ENCODE measurements around the gene TNFSF10.
"Not testable (repeated sequence)": the region's sequence is repeated elsewhere in the genome, so short reads cannot be mapped to it uniquely, and the experiment has no call there.

TNFSF10 gene

DNA sequence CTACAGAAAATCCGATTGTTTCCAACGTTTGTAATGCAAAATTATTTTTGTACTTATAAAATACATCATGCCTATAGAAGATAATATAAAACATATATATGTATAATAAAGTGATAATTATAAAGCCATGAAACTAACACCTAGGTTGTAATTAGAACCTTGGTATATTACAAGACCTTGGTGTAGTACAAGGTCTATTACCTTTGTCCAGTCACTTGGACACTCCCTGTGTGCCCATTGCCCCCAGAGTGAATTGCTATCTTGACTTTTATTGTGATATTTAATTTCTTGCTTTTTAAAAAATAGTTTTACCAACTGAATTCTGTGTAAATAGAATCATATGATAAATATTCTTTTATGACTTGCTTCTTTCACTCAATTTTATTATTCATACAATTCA lies 20.7 kb upstream of the TNFSF10 start:
- DNase-seq (ENCODE audit: low read depth): no peak

DNA sequence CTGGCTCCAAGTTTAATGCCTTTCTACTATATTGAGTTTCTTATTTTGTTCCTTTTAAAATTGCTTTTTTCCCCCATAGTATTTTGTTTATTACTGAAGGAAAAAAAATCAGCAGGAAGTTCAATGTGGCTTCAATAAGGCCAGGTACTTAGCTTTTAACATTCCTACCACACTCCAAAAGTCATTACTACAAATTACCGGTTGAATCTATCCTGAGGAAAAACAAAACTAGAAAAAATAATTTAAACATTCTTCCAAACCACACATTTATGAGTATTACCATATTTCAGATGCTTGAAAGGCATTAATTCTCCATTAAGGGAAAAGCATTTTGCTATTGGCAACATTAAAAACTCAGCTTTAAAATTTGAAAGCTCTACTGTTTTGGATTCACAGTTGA lies 20.2 kb upstream of the TNFSF10 start:
- DNase-seq (ENCODE audit: low read depth): no peak

DNA sequence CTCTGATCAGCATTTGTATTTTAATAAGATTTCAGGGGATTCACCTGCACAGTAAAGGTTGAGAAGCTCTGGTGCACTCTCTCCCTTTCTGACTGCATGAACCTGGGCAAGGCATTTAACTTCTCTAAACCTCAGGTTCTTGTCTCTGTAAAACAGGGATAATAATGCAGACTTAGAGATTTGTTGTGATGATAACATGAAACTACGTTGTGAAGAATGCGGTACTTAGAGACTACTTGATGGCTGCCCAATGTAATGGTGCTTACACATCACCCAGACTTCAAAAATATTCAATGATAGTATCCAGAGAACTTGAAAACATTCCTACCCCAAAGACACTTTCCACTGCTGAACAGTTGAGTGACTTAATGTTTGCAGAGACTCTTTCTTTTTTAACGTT lies 19.8 kb upstream of the TNFSF10 start:
- no peak for DNase-seq (ENCODE audit: low read depth)

DNA sequence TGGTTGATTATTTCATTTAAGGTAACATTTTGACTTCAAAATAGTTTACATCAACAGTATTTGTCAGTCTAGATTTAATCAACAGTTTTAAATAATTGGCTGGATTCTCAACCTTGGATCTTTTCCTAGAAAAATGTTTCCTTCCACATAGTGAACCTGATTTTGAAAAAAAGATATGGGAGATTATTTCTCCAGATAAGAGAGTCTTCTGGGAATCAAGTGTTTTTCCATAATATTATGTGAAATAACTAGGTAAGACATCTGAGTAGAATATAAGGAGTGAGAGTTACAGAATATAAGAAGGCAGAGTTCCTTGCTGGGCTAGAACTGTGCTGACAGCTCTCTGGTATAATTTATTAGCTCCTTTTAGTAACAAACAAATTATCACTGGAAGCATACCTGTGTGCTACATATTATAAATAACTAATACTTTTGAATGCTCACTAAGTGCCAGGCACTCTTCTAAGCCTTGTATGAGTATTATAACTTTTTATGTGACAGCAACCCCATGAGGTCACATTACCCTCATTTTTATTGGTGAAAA lies 18.8 kb upstream of the TNFSF10 start:
- DNase-seq (ENCODE audit: low read depth): no peak

DNA sequence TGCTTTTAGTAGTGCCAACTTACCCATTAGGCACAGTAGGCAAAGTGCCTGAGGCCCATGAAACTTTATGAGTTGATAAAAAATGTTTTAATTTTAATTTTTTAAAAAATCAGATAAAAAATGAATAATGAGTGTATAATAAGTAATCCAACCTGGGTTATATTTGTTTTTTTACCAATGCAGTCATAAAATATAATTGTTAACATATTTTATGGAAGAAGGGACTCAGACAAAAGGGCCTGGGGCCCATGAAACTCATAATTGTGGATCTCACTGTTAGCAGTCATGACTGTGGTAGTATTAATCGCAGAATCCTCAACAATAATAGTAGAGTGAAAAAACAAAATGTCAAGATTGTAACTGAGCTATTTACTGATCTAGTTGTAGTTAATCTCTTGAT lies 16.8 kb upstream of the TNFSF10 start:
- DNase-seq (ENCODE audit: low read depth): no peak

DNA sequence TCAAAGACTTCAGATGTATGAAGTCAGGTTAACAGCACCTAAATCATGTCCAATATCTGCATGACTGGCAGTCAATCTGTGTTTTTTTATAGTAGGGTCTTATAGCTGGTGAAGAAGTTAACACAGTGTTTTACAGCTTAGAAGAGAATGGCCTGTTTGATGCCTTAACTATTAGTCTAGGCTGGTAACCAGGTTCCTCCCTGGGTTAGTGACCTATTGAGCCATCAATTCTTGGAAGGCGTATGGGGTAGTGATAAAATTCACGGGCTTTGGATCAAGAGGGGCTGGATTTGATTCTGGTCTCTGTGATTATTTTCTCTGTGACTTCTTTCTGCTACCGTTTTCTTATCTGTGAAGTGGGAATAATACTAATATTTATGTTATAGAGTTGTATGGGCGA lies 16.0 kb upstream of the TNFSF10 start:
- no peak for DNase-seq (ENCODE audit: low read depth)

DNA sequence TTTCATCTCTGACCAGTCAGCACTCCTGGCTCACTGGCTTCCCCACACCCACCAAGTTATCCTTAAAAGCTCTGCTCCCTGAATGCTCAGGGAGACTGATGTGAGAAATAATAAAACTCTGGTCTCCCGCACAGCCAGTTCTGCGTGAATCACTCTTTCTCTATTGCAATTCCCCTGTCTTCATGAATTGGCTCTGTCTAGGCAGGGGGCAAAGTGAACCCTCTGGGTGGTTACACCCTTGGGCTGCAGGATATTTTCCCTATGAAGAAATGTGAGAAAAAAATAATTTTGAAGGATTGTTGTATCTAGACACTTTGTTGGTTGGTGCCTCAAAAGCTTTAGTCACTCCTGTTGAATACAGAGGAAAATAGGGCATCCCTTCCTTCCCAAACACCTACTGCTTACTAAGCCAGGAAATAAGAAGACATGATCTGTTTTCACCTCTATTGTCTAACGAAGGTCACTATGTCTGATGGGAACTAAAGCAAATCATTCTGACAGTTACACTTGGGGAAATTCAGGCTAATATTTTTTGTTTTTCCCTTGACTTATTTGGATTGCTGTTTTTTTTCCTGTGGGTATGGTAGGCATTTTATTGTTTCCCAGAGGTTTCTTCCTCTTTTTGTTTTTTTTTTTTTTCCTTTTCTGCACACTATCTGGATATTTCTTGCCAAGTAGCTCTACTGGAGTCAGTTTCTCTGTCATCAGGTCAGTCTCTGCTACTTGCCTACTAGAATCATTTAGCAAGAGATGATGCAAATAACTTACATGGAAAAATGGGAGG lies 15.3 kb upstream of the TNFSF10 start:
- DNase-seq (ENCODE audit: low read depth): no peak

DNA sequence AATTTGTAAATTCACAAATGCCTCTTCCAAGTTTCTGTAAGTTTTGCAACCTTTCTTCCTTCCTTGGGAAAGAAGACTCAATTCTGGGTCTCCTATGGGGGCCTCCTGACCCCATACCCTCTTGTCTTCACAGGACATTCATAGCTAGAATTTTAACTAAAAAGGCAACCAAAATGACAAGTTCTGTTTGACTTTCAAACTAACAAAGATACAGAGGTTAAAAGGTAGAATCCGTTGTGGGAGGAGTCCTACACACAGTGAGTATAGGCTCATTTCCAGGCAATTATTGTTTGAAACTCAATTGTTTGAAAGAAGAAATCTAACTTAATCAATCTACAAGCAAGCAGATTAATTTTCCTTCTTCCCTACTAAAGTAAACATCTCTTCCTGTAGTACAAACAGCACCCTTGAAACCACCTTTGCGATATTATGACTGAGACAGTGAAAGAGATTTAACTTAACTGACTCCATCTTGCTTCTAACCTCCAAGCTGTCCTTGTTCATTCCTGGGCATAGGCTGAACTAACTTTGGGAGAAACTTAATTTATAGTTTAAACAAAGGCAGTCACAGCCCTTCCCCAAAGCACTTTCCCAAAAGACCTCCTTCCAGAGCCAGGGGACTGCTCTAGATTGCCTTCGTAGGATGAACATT lies 14.4 kb upstream of the TNFSF10 start:
- no peak for DNase-seq (ENCODE audit: low read depth)

DNA sequence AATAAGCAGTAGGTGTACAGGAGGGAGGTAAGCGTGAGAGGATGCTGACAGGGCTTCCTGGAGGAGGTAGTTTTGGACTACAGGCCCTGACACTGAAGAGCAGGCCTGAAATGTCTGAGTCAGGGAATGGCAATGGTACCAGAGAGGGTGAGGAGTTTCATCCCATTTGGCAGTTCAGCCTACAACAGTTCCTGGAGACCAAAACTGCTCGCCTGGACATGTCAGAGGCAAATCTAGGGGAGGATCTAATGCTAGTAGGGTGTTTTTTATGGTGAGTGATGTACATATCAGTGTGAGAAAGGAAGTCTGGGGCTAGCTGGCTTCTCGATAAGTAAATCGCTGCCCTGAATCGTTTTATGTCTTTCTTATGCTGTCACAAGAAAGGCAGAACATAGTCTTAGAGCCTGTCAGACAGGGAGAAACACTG lies 13.8 kb upstream of the TNFSF10 start:
- no peak for DNase-seq (ENCODE audit: low read depth)

DNA sequence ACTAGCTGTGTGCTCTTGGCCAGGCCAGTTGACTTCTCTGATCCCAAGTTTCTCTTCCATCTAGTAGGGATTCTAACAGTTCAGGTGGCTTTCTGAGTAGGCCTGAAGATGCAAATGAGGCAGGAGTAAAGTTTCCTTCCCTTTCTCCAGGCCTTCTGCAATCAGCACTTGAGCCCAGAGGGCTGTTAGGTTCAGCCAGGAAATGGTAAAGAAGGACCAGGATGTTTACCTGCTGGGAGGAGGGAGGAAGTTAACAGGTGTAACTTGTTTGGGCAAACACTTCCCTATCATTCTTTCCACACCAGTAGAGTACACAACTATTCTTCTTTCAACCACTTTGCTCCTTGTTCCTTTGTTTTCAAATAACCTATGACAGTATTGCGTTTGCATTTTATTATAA lies 13.3 kb upstream of the TNFSF10 start:
- DNase-seq (ENCODE audit: low read depth): no peak

DNA sequence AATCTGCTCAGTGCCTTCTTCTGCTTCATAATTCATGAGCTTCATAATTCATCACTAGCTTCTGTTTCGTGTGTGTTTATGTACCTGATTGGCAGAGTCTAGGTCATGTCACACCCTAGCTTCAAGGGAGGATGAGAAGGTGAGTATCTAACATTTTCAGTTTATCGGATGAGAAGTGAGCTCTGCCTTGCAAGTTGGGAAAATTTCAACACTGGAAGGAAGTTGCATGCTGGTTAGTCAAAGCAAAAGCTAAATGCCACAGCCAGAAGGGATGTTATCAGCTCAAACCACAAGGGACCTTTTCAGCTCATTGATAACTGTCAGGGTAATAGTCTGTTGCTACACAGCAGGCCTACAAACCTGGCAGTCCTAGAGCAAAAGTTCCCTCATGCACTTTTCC lies 7.3 kb upstream of the TNFSF10 start:
- no peak for DNase-seq (ENCODE audit: low read depth)

DNA sequence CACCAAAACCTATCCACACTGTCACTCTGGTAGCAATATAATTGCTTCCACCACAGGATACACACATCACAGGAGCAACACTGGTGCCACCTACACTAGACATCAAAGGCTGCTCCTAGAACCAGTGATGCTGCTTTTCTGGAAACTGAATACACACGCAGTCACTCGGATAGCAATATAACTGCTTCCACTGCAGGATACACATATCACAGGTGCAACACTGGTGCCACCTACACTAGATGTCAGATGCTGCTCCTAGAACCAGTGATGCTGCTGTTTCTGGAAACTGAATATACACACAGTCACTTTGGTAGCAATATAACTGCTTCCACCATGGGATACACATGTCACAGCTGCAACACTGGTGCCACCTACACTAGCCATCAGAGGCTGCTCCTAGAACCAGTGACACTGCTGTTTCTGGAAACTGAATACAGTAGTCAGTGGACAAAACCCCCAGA lies 6.9 kb upstream of the TNFSF10 start:
- DNase-seq (ENCODE audit: low read depth): no peak

DNA sequence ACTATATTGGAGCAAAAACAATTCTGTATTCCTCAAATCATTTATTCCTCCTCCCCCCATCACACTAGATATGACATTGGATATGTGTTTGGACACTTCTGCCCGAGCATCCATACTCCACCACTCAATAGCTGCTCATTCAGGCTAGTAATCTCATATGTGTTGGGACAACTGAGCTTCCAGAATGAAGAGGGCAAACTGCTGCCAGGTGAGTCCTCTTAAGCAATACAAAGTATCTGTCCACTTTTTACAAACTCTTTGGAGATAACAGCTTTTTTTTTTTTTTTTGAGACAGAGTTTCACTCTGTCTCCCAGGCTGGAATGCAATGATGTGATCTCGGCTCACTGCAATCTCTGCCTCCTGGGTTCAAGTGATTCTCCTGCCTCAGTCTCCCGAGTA lies 5.4 kb upstream of the TNFSF10 start:
- no peak for DNase-seq (ENCODE audit: low read depth)

DNA sequence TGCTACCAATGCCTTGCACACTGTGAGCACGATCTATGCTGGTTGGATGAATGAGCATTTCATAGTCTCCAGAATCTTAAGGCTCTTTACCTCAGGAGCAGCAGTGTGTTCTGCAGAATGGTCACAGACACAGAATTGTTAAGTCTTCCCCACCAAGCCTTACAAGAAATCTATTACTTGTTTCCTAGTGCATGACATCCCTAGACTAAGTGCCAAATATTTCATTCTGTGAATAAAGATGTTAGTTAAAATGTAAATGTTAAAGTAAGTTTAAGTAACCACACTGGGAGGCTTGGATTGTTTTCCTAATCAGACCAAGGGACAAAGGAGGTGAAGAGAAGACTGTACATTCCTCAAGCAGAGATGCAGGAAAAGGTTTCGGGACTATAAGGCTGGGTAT lies 4.1 kb upstream of the TNFSF10 start:
- DNase-seq (ENCODE audit: low read depth): no peak

DNA sequence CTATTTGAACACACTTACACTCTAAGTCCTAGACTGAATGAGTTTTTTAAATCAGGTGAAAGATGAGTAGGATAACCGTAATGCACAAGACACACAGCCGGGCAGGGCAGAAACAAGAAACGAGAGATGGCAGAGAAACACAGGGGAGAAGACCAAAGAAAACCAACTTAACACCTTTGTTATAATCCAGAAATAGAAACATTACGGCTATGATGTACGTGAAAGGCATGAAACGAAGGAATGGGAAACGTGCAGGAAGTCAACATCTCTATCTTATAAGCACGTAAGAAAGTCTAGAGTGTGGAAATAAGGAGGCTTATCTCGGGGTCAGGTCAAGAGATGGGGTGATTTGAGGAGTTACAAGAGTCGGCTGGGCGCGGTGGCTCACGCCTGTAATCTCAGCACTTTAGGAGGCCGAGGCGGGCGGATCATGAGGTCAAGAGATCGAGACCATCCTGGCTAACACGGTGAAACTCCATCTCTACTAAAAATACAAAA lies 1.9 kb upstream of the TNFSF10 start:
- no peak for DNase-seq (ENCODE audit: low read depth)

DNA sequence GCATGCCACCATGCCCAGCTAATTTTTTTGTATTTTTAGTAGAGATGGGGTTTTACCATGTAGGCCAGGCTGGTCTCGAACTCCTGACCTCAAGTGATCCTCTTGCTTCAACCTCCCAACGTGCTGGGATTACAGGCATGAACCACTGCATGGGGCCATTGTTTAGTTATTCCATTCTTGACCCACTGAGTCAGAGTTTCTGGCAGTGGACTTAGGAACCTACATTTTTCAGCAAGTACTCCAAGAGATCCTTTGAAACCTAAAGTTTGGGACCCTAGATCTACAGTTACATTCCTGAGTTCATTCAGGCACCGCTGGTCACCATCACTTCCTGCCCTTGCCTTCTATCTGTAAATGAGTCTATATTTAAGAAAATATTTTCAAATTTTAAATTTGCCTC lies 1.4 kb upstream of the TNFSF10 start:
- DNase-seq (ENCODE audit: low read depth): no peak

DNA sequence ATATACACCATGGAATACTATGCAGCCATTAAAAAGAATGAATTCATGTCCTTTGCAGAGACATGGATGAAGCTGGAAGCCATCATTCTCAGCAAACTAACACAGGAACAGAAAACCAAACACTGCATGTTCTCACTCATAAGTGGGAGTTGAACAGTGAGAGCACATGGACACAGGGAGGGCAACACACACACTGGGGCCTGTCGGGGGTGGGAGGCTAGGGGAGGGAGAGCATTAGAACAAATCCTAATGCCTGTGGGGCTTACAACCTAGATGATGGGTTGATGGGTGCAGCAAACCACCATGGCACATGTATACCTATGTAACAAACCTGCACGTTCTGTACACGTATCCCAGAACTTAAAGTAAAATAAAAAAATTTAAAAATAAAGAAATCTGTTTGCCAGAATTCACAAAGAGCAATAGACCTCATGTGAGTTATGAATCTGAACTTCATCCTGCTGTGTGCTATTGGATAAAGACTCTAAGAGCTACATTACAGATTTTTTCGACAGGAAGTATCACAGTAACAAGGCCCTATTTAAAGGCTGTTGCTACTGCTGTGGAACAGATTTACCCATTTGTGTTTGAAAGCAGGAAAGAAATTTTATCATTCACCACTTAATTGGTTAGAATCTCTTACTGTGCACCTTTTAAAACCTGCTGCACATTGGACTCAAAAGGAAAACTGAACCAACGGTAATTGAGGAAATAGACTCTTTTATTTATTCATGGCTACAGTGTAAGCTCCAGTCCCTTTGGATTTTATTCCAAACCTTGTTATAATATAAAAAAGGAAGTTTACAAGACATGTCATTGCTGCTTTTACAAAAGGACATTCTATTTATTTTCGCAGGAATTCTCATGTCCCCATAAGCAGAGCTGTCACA lies 1.1 kb downstream of the TNFSF10 start:
- DNase-seq (ENCODE audit: low read depth): not testable (repeated sequence)

DNA sequence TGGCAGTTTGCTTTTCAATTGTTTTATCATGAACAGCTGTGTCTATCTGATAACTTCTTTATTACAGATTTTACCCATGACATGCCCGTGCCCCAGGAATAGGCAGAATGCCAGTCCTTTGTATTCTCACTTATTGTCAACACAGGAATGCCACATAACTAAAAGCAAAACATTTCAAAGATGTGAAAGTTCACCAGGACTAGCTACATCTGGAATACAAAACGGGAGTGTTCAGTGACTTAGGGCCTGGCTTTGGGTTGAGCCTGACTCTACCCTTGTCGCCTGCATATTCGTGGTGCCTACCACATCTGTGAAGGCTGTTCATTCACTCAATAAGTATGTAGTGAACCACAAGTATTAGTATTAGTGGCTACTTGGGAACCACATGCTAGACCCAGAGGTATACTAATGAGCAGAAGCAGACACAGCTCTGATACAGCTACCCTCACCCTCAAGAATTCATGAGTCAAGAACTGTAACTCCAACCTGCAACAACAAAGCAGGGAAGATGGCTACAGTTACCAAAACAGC lies 2.9 kb downstream of the TNFSF10 start:
- no peak for DNase-seq (ENCODE audit: low read depth)

DNA sequence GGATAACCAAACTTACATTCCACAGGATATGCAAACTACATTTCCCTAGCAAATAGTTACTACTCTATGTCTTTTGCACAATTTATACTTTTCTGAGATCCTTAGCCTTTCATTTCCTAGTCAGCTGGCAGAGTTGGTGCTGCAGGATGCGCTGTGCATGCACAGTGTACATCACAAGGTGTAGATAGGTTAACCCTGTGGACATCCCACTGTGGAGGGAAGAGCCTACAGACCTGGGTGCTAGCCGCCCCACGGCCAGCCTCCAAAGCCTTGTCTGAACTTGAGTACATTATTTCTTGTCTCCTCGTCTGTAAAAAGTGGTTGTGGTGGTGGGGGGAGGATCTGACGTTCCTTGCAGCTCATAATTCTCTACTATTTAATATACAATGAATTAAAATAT lies 3.5 kb downstream of the TNFSF10 start:
- no peak for DNase-seq (ENCODE audit: low read depth)

DNA sequence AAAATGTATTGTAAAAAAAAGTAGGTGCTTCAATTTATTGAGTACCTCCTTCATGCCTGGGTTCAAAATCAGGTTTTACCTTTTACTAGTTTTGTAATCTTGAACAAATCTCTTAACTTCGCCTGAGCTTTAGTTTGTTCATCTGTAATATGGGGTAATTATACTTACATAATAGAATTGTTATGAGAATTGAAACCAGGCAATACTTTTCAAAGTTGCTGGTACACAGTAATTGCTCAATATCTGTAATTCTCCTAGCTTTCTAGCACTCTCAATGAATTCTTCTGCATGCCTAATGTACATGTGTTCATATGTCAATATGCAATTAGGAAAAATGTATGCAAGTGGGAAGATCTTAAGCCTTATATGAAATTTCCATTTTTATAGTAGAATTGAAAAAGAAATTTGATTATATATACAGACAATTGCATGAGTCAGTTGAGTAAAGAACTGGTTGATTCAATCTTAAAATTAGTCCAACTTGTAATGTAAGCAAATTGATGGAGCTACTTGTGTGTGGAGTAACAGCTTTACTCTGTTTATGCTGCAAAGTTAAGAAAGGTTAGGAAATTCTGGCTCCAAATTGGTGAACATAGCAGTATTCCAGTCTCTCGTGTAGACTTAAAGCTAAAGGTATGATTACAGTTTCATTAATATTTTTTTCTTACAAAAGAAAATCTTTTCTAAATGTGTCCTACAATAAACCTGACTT lies 4.1 kb downstream of the TNFSF10 start:
- DNase-seq (ENCODE audit: low read depth): no peak

DNA sequence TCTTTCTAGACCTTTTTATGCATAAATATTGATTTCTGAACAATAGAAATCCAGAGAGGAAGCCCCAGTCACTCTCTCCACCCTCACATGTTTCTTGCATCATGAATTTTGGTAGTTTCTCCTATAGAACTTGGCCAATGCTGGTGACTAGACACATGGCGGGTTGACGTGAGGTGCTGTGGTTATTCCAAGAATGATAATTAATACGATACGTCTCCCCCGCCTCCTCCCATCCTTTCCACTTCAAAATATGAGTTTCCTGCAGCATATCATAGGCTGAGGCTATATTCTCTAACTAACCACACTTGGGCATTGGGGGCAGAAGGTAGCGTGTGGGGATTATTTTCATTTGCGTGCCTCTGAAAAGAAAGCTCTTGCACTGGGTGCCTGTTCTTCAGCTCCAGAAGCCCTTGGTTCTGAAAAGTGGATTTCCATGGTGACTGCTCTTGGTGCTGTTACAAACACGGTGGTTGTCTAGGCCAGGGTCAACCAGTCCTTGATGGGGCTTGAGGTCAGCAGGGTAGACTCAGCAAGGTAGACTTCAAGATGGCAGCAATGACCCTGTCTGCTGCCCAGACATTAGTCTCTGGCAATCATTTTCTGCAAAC lies 5.3 kb downstream of the TNFSF10 start:
- no peak for DNase-seq (ENCODE audit: low read depth)
